OCI-LY3 (cell line): Measurements from ENCODE around the gene BRPF1.

Experiments
- H2AFZ ChIP-seq: fragments of 200-600, 300-600 bp; shearing (Covaris generic); 2 replicates; pipeline ENCODE4 v1.6.0; 2014; ENCODE audit warnings: antibody characterized with exemption, low read depth, low read length
- H3K27ac ChIP-seq: fragments of 200-600, 300-600 bp; sonication (generic); 2 replicates; pipeline ENCODE4 v1.5.1; 2014; ENCODE audit warnings: mild to moderate bottlenecking, low read length, moderate library complexity, mixed read lengths
- H3K27me3 ChIP-seq: fragments of 200-600, 300-600 bp; sonication (generic); 2 replicates; pipeline ENCODE4 v1.6.1; 2014; ENCODE audit warnings: low read depth, low read length, mixed read lengths
- H3K36me3 ChIP-seq: fragments of 200-600, 300-600 bp; sonication (generic); replicated peaks from 2 replicates; pipeline ENCODE3; 2014; ENCODE audit warnings: low read depth, low read length, mixed read lengths
- H3K4me1 ChIP-seq: fragments of 300-600, 200-600 bp; sonication (generic); 2 replicates; pipeline ENCODE4 v1.6.1; 2014; ENCODE audit warnings: low read length, mixed read lengths
- H3K4me2 ChIP-seq: fragments of 200-600, 300-600 bp; sonication (generic); 2 replicates; pipeline ENCODE4 v1.6.1; 2014; ENCODE audit warnings: low read length, mixed read lengths
- H3K4me3 ChIP-seq: fragments of 300-600, 200-600 bp; sonication (generic); 2 replicates; pipeline ENCODE4 v1.5.1; 2014; ENCODE audit warnings: antibody characterized with exemption, mild to moderate bottlenecking, low read length, moderate library complexity
- H3K79me2 ChIP-seq: fragments of 300-600, 200-600 bp; shearing (Covaris generic); 2 replicates; pipeline ENCODE4 v1.6.1; 2014; ENCODE audit warnings: mild to moderate bottlenecking, low read length, mixed read lengths
- H3K9ac ChIP-seq: fragments of 300-600, 200-600 bp; shearing (Covaris generic); 2 replicates; pipeline ENCODE4 v1.6.0; 2014; ENCODE audit warnings: mild to moderate bottlenecking, low read length, moderate library complexity
- H3K9me3 ChIP-seq: fragments of 200-600, 300-600 bp; shearing (Covaris generic); 2 replicates; pipeline ENCODE4 v1.6.1; 2014; ENCODE audit warnings: low read length, mixed read lengths; ENCODE audit not compliant: insufficient read depth
- H4K20me1 ChIP-seq: fragments of 200-600, 300-600 bp; sonication (generic); 2 replicates; pipeline ENCODE4 v1.6.1; 2016; ENCODE audit warnings: low read length, mixed read lengths; ENCODE audit not compliant: insufficient read depth
- EZH2phosphoT487 ChIP-seq: fragments of 200-600 bp; shearing (Covaris generic); IDR thresholded peaks from 2 replicates; pipeline ENCODE4 v1.6.1; 2018; ENCODE audit warnings: antibody characterized with exemption, mixed run types, low read depth
- TF ChIP-seq, protein P1 (sequence below): fragments of 200-600, 300-600 bp; sonication (generic); IDR thresholded peaks from 2 replicates; pipeline ENCODE4 v1.5.1; 2014; ENCODE audit warnings: antibody characterized with exemption, low read length, low read depth

The BRPF1 gene

DNA sequence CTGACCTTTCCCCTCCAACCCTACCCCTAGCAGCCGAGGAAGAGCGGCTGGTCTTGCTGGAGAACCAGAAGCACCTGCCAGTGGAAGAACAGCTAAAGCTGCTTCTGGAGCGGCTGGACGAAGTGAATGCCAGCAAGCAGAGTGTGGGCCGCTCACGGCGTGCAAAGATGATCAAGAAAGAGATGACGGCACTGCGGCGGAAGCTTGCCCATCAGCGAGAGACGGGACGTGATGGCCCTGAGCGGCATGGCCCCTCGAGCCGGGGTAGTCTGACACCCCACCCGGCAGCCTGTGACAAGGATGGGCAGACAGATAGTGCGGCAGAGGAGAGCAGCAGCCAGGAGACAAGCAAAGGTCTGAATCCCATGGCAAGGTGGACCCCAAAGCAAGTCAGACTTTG, 12.0 kb downstream of the BRPF1 start:
- Histone ChIP-seq H3K9ac (no peak overlapping the region), H3K36me3 (peaks cover 70% of the 10 kb centered on the region), H3K4me1 (no peaks in the 10 kb centered on the region)

DNA sequence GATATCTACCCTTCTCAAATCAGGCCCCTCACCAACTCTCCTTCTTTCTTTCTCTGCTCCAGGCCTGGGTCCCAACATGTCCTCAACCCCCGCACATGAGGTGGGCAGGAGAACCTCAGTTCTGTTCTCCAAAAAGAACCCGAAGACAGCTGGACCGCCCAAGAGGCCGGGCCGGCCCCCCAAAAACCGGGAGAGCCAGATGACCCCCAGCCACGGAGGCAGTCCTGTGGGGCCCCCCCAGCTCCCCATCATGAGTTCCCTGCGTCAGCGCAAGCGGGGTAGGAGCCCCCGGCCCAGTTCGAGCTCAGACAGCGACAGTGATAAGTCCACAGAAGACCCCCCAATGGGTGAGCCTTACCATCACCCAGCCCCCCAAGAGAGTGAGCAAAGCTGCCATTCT, 12.6 kb downstream of the BRPF1 start:
- no peak overlapping the region for H3K4me2 ChIP-seq
- no peak overlapping the region for H2AFZ ChIP-seq
- no peak overlapping the region for H3K27ac ChIP-seq
- no peak overlapping the region for H3K9ac ChIP-seq
- H3K36me3 ChIP-seq = peaks cover 72% of the 10 kb centered on the region
- no peaks in the 10 kb centered on the region for H3K79me2 ChIP-seq
- no peaks in the 10 kb centered on the region for H3K27me3 ChIP-seq
- H3K9me3 ChIP-seq = no peaks in the 10 kb centered on the region
- H4K20me1 ChIP-seq = no peaks in the 10 kb centered on the region
- H3K4me3 ChIP-seq = no peak overlapping the region
- peaks cover 2% of the 10 kb centered on the region for H3K4me1 ChIP-seq
- TF ChIP-seq EZH2phosphoT487 = no peak
- TF ChIP-seq, protein P1, sequence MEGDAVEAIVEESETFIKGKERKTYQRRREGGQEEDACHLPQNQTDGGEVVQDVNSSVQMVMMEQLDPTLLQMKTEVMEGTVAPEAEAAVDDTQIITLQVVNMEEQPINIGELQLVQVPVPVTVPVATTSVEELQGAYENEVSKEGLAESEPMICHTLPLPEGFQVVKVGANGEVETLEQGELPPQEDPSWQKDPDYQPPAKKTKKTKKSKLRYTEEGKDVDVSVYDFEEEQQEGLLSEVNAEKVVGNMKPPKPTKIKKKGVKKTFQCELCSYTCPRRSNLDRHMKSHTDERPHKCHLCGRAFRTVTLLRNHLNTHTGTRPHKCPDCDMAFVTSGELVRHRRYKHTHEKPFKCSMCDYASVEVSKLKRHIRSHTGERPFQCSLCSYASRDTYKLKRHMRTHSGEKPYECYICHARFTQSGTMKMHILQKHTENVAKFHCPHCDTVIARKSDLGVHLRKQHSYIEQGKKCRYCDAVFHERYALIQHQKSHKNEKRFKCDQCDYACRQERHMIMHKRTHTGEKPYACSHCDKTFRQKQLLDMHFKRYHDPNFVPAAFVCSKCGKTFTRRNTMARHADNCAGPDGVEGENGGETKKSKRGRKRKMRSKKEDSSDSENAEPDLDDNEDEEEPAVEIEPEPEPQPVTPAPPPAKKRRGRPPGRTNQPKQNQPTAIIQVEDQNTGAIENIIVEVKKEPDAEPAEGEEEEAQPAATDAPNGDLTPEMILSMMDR = no peak

More for the DNA sequence above, 12.0 kb downstream of the BRPF1 start:
- Histone ChIP-seq H2AFZ (no peak overlapping the region), H3K27me3 (no peaks in the 10 kb centered on the region), H4K20me1 (no peaks in the 10 kb centered on the region), H3K9me3 (no peaks in the 10 kb centered on the region), H3K79me2 (no peaks in the 10 kb centered on the region), H3K4me2 (no peak overlapping the region), H3K4me3 (no peak overlapping the region), H3K27ac (no peak overlapping the region)
- TF ChIP-seq, protein P1 = no peak
- no peak for TF ChIP-seq EZH2phosphoT487

DNA sequence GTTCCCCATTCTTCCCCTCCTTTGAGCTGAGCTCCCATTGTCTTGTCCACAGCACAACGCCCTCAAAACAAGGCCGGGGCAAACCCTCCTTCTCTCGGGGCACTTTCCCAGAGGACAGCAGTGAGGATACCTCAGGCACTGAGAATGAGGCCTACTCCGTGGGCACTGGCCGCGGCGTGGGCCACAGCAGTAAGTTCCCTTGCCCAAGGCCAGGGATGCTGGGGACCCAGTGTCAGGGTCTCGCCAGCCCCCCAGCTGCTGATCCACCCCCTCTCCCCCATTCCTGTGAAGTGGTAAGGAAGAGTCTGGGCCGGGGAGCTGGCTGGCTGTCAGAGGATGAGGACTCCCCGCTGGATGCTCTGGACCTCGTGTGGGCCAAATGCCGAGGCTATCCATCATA, 14.0 kb downstream of the BRPF1 start:
- H3K9me3 ChIP-seq = no peaks in the 10 kb centered on the region
- peaks cover 60% of the 10 kb centered on the region for H3K36me3 ChIP-seq
- TF ChIP-seq EZH2phosphoT487 = no peak
- TF ChIP-seq, protein P1 = no peak
- H3K9ac ChIP-seq = no peak overlapping the region
- no peak overlapping the region for H3K27ac ChIP-seq
- H4K20me1 ChIP-seq = no peaks in the 10 kb centered on the region
- H3K4me1 ChIP-seq = peaks cover 5% of the 10 kb centered on the region
- no peak overlapping the region for H2AFZ ChIP-seq
- no peaks in the 10 kb centered on the region for H3K27me3 ChIP-seq
- H3K4me2 ChIP-seq = no peak overlapping the region
- peaks cover 3% of the 10 kb centered on the region for H3K79me2 ChIP-seq
- no peak overlapping the region for H3K4me3 ChIP-seq

DNA sequence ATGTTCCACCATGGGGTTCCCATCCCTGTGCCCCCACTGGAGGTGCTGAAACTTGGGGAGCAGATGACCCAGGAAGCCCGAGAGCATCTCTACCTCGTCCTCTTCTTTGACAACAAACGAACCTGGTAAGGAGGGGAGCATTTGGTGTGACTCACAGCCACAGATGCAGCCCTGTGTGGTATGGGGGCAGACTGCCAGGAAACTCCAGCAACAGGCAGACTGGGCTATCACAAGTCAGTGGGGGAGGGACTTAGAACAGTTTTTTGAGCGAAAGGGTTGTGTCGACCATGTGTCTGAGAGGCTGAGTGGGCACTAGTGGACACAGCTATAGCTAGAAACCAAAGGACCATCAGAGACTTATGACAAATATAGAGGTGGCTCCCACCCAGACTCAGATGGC, 14.8 kb downstream of the BRPF1 start:
- H3K36me3 ChIP-seq = peaks cover 55% of the 10 kb centered on the region
- no peaks in the 10 kb centered on the region for H4K20me1 ChIP-seq
- no peak overlapping the region for H3K27ac ChIP-seq
- no peaks in the 10 kb centered on the region for H3K27me3 ChIP-seq
- no peak overlapping the region for H3K4me3 ChIP-seq
- TF ChIP-seq, protein P1 = no peak
- no peak for TF ChIP-seq EZH2phosphoT487
- H3K9ac ChIP-seq = no peak overlapping the region
- H3K4me1 ChIP-seq = peaks cover 13% of the 10 kb centered on the region
- no peaks in the 10 kb centered on the region for H3K9me3 ChIP-seq
- H3K4me2 ChIP-seq = no peak overlapping the region
- no peak overlapping the region for H2AFZ ChIP-seq
- peaks cover 11% of the 10 kb centered on the region for H3K79me2 ChIP-seq
